Smooth muscle cell of the pulmonary artery (primary cell): ENCODE data around the gene GABBR2. TPM values are rescaled to one million over a fixed set of nuclear protein-coding genes. Genes with fewer than 3 reads are reported as not detected.

ENCODE experiments used
- total RNA-seq: library from RNA; depleted of rRNA; stranded (reverse); fragments of >200 nt; gene quantifications from 2 replicates; pipeline ENCODE4 v1.2.3, GENCODE V29; 2014

The GABBR2 gene
- 0.46 TPM in 1 of 2 replicates, not detected in the other for total RNA-seq

DNA sequence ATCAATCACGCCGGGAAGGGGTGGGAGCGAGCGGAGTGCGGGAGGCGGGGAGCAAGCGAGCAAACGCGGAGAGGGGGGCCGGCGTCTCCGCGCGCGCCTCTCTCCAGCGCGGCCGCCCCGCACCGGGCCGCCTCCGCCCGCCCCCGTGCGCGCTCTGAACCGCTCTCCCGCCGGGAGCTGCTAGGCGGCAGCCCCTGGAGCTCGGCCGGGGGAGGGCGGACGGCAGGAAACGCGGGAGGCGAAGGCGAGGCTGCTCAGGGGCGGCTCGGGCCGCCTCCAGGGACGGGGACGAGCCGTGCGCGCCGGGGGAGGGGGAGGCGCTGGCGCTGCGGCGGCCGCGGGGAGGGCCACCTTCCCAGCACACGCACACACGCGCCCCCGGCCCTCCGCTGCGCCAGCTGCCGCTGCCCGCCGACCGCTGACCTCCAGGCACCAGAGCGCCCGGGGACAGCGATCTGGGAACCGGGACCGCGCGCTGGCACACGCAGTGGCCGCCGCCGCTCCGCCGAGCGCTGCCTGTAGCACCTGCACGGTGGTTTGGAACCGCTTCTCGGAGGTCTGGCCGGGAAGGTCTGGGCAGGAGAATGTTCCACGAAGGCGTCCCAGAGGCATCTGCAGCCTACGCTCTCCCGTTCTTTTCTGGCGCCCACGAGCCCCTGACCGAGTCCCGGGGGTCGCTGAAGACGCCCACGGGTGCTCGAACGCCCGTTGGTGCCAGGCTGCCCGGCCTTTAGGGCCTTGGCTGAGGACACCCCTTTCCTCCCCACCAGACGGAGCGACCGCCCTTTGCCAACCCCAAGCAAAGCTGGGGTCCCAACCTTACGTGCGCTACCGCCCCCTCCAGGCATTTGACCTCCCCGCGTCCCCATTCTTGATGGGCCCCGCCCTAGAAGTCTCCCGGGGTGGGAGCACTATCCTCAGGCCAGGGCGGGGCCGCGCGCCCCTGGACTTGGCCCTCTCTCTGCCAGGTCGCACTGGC lies at the start of gene GABBR2:
Gene GABBR2, minus strand, starts transcription at position 3 of the 979 bp plus-strand sequence. CDS start 198 bp downstream, outside the sequence.

GRCh38 chr9:98255578-98256296 lies 453.0 kb downstream of the GABBR2 start, which contains the start of gene TBC1D2:
TSS of gene TBC1D2 (minus strand) at chr9:98255649. CDS start at chr9:98255541, 108 bp downstream.

Other genes with a start within 250 kb of the GABBR2 start
- gene ANKS6, start 87.6 kb upstream of the GABBR2 start, total RNA-seq: 10.8 and 19.0 TPM in 2 replicates
- 8.7 and 14.0 TPM in 2 replicates for gene GALNT12, start 98.7 kb upstream of the GABBR2 start, total RNA-seq
- 77.7 and 229 TPM in 2 replicates for gene COL15A1, start 235.0 kb upstream of the GABBR2 start, total RNA-seq